Upper lobe of left lung (tissue), 4 donors: ENCODE measurements around the gene SEC16A.

Experiments
- CTCF ChIP-seq, 6 experiments: fragments of 450-650 bp in 4 of 6; fragments of 200-600 bp in 2 of 6; sonication (generic) in 2 of 6; IDR thresholded peaks; one replicate each; pipeline ENCODE4 v1.5.1; 2016 to 2019; ENCODE audit warnings: antibody characterized with exemption in 6 of 6
- EP300 ChIP-seq, 4 donors: sonication (generic); formaldehyde crosslinking; IDR thresholded peaks; one replicate each; pipeline ENCODE4 v1.5.1; 2017; ENCODE audit warnings: antibody characterized with exemption in 4 of 4, control low read depth in 2 of 4

DNA sequence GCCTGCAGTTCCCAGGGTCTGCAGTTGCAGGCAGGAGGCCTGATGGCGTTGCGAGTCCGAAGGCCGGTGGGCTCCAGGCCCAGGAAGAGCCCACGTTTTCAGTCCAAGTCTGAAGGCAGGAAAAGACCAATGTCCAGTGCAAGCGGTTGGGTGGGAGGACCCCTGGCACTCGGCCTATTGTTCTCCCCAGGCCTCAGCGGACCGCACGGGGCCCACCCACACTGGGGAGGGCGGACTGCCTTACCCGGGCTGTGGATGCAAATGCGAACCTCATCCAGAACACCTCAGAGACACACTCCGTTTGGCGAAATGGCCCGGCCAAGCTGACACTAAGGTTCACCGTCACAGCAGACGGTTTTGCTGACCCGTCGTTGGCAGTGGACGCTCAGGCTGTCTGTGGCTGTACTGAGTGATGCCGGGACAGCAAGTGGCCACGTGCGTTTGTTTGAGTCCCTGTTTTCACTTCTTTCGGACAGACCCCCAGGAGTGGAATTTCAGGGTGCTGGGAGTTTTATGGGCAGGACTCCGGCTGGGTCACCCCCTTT lies 10.2 kb upstream of the SEC16A start:
- TF ChIP-seq EP300 (IDR thresholded peaks at IDR 0.05) (no peak), CTCF (IDR thresholded peaks at IDR 0.05) (no peak)
